ENCODE results near the gene TSPAN32. TPM values are rescaled to one million over a fixed set of nuclear protein-coding genes. Genes with fewer than 3 reads are reported as not detected.
A peak's percentile ranks its signal among the peaks of the same experiment; 100 is the strongest.

The TSPAN32 gene, protein sequence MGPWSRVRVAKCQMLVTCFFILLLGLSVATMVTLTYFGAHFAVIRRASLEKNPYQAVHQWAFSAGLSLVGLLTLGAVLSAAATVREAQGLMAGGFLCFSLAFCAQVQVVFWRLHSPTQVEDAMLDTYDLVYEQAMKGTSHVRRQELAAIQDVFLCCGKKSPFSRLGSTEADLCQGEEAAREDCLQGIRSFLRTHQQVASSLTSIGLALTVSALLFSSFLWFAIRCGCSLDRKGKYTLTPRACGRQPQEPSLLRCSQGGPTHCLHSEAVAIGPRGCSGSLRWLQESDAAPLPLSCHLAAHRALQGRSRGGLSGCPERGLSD
- polyA plus RNA-seq (2012; ENCODE audit: low read depth, missing spikeins), result 0.90 TPM

GRCh38 chr11:2301631-2302305 is at the start of gene TSPAN32, which contains the start of gene C11orf21:
TSPAN32 (plus strand) TSS chr11:2302013; CDS start chr11:2302150, 137 bp downstream.
C11orf21 (minus strand) TSS chr11:2301918; CDS start chr11:2301808, 110 bp downstream.
- TF ChIP-seq POLR2AphosphoS5 (IDR thresholded peaks at IDR 0.05; ENCODE audit: low read depth, low read length), result no peak
- TF ChIP-seq TAF1 (IDR thresholded peaks at IDR 0.05; ENCODE audit: low read depth, low read length), result no peak
- no peak for TF ChIP-seq PAX5 (IDR thresholded peaks at IDR 0.05; ENCODE audit: insufficient read depth, low read length, severe bottlenecking)
- no peak for TF ChIP-seq POLR2A (IDR thresholded peaks at IDR 0.05; ENCODE audit: low read depth, low read length)
- no peak for TF ChIP-seq SPI1 (IDR thresholded peaks at IDR 0.05; ENCODE audit: low read depth, low read length)
- no peak for TF ChIP-seq POU2F2 (IDR thresholded peaks at IDR 0.05; ENCODE audit: low read depth, low read length)
- FAIRE-seq (peak; percentile 72), DNase-seq (ENCODE audit: insufficient read length, low spot score) (no peak)

DNA sequence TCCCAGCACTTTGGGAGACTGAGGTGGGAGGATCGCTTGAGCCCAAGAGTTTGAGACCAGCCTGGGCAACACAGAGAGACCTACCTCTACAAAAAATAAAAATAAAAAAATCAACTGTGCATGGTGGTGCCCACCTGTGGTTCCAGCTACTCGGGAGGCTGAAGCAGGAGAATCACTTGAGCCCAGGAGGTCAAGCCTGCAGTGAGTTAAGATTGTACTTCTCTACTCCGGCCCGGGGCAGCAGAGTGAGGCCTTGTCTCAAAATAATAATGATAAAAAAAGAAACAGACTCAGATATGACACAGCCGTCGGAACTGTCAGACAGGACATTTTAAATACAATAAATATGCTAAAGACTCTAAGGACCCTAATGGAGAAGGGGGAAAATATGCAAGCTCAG is 49.8 kb upstream of the TSPAN32 start:
- FAIRE-seq (no peak), DNase-seq (ENCODE audit: insufficient read length, low spot score) (no peak)
- TF ChIP-seq PAX5 (IDR thresholded peaks at IDR 0.05; ENCODE audit: insufficient read depth, low read length, severe bottlenecking) (no peak), POLR2A (IDR thresholded peaks at IDR 0.05; ENCODE audit: low read depth, low read length) (no peak), TAF1 (IDR thresholded peaks at IDR 0.05; ENCODE audit: low read depth, low read length) (no peak), POLR2AphosphoS5 (IDR thresholded peaks at IDR 0.05; ENCODE audit: low read depth, low read length) (no peak)

- no peak for DNase-seq (ENCODE audit: insufficient read length, low spot score)
- TF ChIP-seq POLR2AphosphoS5 (IDR thresholded peaks at IDR 0.05; ENCODE audit: low read depth, low read length) (no peak), TAF1 (IDR thresholded peaks at IDR 0.05; ENCODE audit: low read depth, low read length) (no peak), PAX5 (IDR thresholded peaks at IDR 0.05; ENCODE audit: insufficient read depth, low read length, severe bottlenecking) (no peak), POU2F2 (IDR thresholded peaks at IDR 0.05; ENCODE audit: low read depth, low read length) (no peak), SPI1 (IDR thresholded peaks at IDR 0.05; ENCODE audit: low read depth, low read length) (no peak), POLR2A (IDR thresholded peaks at IDR 0.05; ENCODE audit: low read depth, low read length) (no peak)
- no peak for FAIRE-seq
Observed at GRCh38 chr11:2256293-2256913, 45.4 kb upstream of the TSPAN32 start.

GRCh38 chr11:2256951-2257700 is 44.7 kb upstream of the TSPAN32 start:
- FAIRE-seq (no peak), DNase-seq (ENCODE audit: insufficient read length, low spot score) (no peak)
- TF ChIP-seq POLR2AphosphoS5 (IDR thresholded peaks at IDR 0.05; ENCODE audit: low read depth, low read length), result no peak
- TF ChIP-seq TAF1 (IDR thresholded peaks at IDR 0.05; ENCODE audit: low read depth, low read length), result no peak
- TF ChIP-seq SPI1 (IDR thresholded peaks at IDR 0.05; ENCODE audit: low read depth, low read length), result no peak
- TF ChIP-seq PAX5 (IDR thresholded peaks at IDR 0.05; ENCODE audit: insufficient read depth, low read length, severe bottlenecking), result no peak

DNA sequence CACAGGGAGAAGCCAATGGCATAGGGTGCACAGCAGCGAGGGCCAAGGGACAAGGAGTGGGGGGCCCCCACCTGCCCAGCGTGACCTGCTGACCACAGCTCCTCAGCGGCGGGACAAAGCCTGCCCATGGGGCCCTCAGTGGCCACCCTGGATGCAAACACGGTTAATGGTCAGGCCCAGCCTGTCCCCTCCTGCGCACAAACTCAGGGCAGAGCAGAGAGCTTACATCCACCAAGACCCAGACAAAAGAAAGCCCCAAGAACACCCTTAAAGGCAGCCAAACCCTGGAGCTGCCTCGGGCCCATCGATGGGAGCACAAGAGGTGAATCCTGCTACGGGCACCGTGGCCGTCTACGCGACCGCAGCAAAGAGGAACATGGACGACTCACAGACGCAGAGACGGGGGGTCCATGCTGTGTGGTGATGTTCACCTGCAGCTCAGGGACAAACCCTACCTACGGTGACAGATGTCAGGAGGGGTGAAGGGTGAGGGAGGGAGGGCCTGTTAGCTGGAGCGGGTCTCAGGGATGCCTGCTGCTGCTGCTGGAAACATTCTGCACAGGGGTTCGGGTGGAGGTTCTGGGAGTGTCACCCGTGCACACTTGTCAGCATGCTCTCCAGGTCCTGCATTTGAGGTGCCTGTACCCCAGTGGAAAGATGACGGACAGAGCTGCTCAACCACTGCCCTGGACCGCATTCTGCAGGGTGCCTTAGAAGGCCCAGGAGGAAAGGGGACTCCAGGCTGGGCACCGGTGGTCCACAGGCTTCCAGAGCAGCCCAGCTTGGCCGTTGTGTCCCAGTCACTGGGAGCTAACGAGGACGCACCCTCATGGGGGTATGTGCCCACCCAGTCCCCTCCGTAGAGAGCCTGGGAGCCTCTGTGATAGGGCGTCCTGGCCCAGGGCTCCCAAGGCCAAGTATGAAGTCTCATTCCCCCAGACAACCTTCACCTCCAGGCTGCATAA is 43.0 kb upstream of the TSPAN32 start:
- TF ChIP-seq POLR2A (IDR thresholded peaks at IDR 0.05; ENCODE audit: low read depth, low read length), result no peak
- TF ChIP-seq PAX5 (IDR thresholded peaks at IDR 0.05; ENCODE audit: insufficient read depth, low read length, severe bottlenecking), result no peak
- TF ChIP-seq POU2F2 (IDR thresholded peaks at IDR 0.05; ENCODE audit: low read depth, low read length), result no peak
- TF ChIP-seq TAF1 (IDR thresholded peaks at IDR 0.05; ENCODE audit: low read depth, low read length), result no peak
- TF ChIP-seq POLR2AphosphoS5 (IDR thresholded peaks at IDR 0.05; ENCODE audit: low read depth, low read length), result no peak
- TF ChIP-seq SPI1 (IDR thresholded peaks at IDR 0.05; ENCODE audit: low read depth, low read length), result no peak
- no peak for DNase-seq (ENCODE audit: insufficient read length, low spot score)
- no peak for FAIRE-seq

- FAIRE-seq (no peak), DNase-seq (ENCODE audit: insufficient read length, low spot score) (no peak)
- TF ChIP-seq POLR2AphosphoS5 (IDR thresholded peaks at IDR 0.05; ENCODE audit: low read depth, low read length) (no peak), POLR2A (IDR thresholded peaks at IDR 0.05; ENCODE audit: low read depth, low read length) (no peak), POU2F2 (IDR thresholded peaks at IDR 0.05; ENCODE audit: low read depth, low read length) (no peak), SPI1 (IDR thresholded peaks at IDR 0.05; ENCODE audit: low read depth, low read length) (no peak), PAX5 (IDR thresholded peaks at IDR 0.05; ENCODE audit: insufficient read depth, low read length, severe bottlenecking) (no peak), TAF1 (IDR thresholded peaks at IDR 0.05; ENCODE audit: low read depth, low read length) (no peak)
Observed at GRCh38 chr11:2259466-2259830, 42.4 kb upstream of the TSPAN32 start.

GRCh38 chr11:2259897-2260451 is 41.8 kb upstream of the TSPAN32 start:
- DNase-seq (ENCODE audit: insufficient read length, low spot score) (no peak), FAIRE-seq (no peak)
- TF ChIP-seq POU2F2 (IDR thresholded peaks at IDR 0.05; ENCODE audit: low read depth, low read length), result no peak
- TF ChIP-seq TAF1 (IDR thresholded peaks at IDR 0.05; ENCODE audit: low read depth, low read length), result no peak
- no peak for TF ChIP-seq POLR2AphosphoS5 (IDR thresholded peaks at IDR 0.05; ENCODE audit: low read depth, low read length)
- no peak for TF ChIP-seq PAX5 (IDR thresholded peaks at IDR 0.05; ENCODE audit: insufficient read depth, low read length, severe bottlenecking)
- TF ChIP-seq POLR2A (IDR thresholded peaks at IDR 0.05; ENCODE audit: low read depth, low read length), result no peak
- TF ChIP-seq SPI1 (IDR thresholded peaks at IDR 0.05; ENCODE audit: low read depth, low read length), result no peak
